Progenitor cell of endocrine pancreas (in vitro differentiated cells): Measurements from ENCODE around the gene IL1A. TPM values are rescaled to one million over a fixed set of nuclear protein-coding genes. Genes with fewer than 3 reads are reported as not detected.
A peak's percentile ranks its signal among the peaks of the same experiment; 100 is the strongest.

ENCODE experiments used
- DNase-seq: peaks from one replicate; pipeline ENCODE4 v3.0.0; 2021; ENCODE audit warnings: low spot score; ENCODE audit not compliant: unreplicated experiment
- H3K27ac Mint-ChIP-seq: 2 replicates; pipeline ENCODE4 v1.8.0; 2021; ENCODE audit warnings: mild to moderate bottlenecking, moderate library complexity, mixed read lengths
- H3K27me3 Mint-ChIP-seq: 2 replicates; pipeline ENCODE4 v1.8.0; 2021; ENCODE audit warnings: mixed read lengths
- H3K36me3 Mint-ChIP-seq: 2 replicates; pipeline ENCODE4 v1.8.0; 2022; ENCODE audit warnings: mixed read lengths; ENCODE audit not compliant: insufficient read depth
- H3K4me1 Mint-ChIP-seq: 2 replicates; pipeline ENCODE4 v1.8.0; 2021; ENCODE audit warnings: low read depth, mixed read lengths
- H3K4me3 Mint-ChIP-seq: 2 replicates; pipeline ENCODE4 v1.8.0; 2021; ENCODE audit warnings: low read depth, mild to moderate bottlenecking, moderate library complexity, mixed read lengths
- H3K9me3 Mint-ChIP-seq: 2 replicates; pipeline ENCODE4 v1.8.0; 2021; ENCODE audit warnings: low read depth, mixed read lengths
- total RNA-seq: library from RNA; stranded (reverse); gene quantifications from 2 replicates; pipeline ENCODE4 v1.2.1, GENCODE V29; 2021
- TF ChIP-seq, protein P1 (sequence below): fragments of 200-600 bp; sonication (generic); IDR thresholded peaks from one replicate; pipeline ENCODE4 v1.5.0; 2021; ENCODE audit warnings: antibody characterized with exemption, mild to moderate bottlenecking; ENCODE audit not compliant: unreplicated experiment

Gene IL1A
- total RNA-seq, 1 donor from 2014 or later, result 0.12 TPM

DNA sequence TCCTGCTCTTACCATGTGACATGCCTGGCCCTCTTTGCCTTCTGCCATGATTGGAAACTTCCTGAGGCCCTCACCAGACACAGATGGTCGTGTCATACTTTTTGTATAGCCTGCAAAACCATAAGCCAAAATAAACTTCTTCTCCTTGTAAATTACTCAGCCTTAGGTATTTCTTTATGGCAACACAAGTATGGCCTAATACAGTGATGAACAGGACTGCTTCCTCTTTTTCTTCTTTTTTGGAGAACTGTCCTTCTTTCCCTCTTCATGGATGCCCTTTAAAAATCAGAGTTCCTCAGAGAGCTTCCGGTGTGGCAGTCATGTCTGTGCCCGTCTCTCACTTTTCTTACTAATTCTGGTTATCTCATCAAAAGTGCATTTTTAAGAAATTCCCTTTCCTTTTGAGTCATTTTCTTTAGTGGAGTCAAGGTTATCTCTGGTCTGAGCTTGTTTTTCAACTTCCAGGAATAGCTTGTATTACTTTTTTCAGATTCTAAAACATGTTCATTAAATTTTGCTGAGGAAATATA lies 9.2 kb upstream of the IL1A start:
- Mint-ChIP-seq H3K27ac (no peak overlapping the region), H3K4me1 (peaks cover 14% of the 10 kb centered on the region), H3K4me3 (no peak overlapping the region), H3K36me3 (no peaks in the 10 kb centered on the region), H3K27me3 (peaks cover 18% of the 10 kb centered on the region), H3K9me3 (peaks cover 4% of the 10 kb centered on the region)
- TF ChIP-seq, protein P1, sequence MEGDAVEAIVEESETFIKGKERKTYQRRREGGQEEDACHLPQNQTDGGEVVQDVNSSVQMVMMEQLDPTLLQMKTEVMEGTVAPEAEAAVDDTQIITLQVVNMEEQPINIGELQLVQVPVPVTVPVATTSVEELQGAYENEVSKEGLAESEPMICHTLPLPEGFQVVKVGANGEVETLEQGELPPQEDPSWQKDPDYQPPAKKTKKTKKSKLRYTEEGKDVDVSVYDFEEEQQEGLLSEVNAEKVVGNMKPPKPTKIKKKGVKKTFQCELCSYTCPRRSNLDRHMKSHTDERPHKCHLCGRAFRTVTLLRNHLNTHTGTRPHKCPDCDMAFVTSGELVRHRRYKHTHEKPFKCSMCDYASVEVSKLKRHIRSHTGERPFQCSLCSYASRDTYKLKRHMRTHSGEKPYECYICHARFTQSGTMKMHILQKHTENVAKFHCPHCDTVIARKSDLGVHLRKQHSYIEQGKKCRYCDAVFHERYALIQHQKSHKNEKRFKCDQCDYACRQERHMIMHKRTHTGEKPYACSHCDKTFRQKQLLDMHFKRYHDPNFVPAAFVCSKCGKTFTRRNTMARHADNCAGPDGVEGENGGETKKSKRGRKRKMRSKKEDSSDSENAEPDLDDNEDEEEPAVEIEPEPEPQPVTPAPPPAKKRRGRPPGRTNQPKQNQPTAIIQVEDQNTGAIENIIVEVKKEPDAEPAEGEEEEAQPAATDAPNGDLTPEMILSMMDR, result no peak
- DNase-seq, result no peak

DNA sequence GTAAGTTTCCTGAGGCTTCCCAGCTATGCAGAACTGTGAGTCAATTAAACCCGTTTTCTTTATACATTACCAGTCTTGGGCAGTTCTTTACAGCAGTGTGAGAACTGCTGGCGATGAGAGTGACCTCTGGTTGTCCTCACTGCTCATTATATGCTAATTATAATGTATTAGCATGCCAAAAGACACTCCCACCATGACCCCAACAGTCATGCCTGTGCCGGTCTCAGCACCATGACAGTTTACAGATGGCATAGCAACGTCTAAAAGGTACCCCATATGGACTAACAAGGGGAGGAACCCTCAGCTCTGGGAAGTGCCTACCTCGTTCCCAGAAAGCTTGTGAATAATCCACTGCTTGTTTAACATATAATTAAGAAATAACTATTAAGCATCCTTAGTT lies 8.1 kb upstream of the IL1A start:
- peaks cover 13% of the 10 kb centered on the region for H3K27me3 Mint-ChIP-seq
- no peak overlapping the region for H3K4me3 Mint-ChIP-seq
- no peak for DNase-seq
- H3K4me1 Mint-ChIP-seq, result peaks cover 14% of the 10 kb centered on the region
- H3K36me3 Mint-ChIP-seq, result no peaks in the 10 kb centered on the region
- TF ChIP-seq, protein P1, result no peak
- H3K9me3 Mint-ChIP-seq, result peaks cover 2% of the 10 kb centered on the region
- H3K27ac Mint-ChIP-seq, result peak overlapping the region; percentile 8

DNA sequence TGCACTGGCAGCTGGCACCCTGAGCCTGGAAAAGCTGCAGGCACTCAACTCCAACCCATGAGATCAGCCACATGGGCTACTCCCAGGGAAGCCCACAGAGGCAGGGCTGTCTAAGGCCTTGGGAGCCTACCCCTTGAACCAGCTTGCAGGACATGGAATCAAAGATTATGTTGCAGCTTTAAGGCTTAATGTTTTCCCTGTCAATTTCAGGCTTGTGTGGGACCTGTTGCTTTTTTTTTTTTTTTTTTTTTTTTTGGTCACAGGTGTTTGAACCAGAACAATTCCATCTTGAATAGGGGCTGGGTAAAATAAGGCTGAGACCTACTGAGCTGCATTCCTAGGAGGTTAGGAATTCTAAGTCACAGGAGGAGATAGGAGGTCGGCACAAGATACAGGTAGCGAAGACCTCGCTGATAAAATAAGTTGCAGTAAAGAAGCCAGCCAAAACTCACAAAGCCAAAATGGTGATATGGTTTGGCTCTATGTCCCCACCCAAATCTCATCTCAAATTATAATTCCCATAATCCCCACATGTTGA lies 7.5 kb upstream of the IL1A start:
- Mint-ChIP-seq H3K27ac (no peak overlapping the region), H3K4me3 (no peak overlapping the region), H3K27me3 (peaks cover 10% of the 10 kb centered on the region), H3K4me1 (peaks cover 14% of the 10 kb centered on the region), H3K9me3 (no peaks in the 10 kb centered on the region), H3K36me3 (no peaks in the 10 kb centered on the region)
- TF ChIP-seq, protein P1, result no peak
- no peak for DNase-seq

DNA sequence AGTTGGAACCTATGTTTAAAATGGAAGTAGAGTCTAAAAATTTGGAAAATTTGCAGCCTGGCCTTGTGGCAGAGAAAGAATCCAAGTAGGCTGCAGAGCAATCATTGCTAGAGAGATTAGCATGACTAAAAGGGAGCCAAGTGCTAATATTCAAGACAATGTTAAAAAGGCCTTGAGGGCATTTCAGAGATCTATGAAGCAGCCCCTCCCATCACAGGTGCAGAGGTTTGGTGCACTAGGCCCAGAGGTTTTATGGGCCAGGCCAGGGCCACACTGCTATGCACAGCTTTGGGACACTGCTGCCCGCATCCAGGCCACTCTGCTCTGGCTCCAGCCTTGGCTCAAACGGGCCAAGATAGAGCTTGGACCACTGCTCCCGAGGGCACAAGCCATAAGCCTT lies 6.7 kb upstream of the IL1A start:
- DNase-seq, result no peak
- Mint-ChIP-seq H3K36me3 (no peaks in the 10 kb centered on the region), H3K4me3 (no peak overlapping the region), H3K27me3 (peaks cover 10% of the 10 kb centered on the region), H3K4me1 (peaks cover 14% of the 10 kb centered on the region), H3K27ac (no peak overlapping the region), H3K9me3 (no peaks in the 10 kb centered on the region)
- TF ChIP-seq, protein P1, result no peak

DNA sequence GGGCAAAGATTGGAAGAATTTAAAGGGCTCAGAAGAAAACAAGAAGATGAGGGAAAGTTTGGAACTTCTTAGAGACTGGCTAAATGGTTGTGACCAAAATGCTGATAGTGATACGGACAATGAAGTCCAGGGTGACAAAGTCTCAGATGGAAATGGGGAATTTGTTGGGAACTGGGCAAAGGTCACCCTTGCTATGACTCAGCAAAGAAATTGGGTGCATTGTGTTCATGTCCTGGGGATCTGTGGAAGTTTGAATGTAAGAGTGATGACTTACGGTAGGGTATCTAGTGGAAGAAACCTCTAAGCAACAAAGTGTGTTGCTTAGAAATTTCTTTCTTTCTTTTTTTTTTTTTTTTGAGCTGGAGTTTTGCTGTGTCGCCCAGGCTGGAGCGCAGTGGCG lies 6.0 kb upstream of the IL1A start:
- no peaks in the 10 kb centered on the region for H3K9me3 Mint-ChIP-seq
- no peak overlapping the region for H3K27ac Mint-ChIP-seq
- peaks cover 7% of the 10 kb centered on the region for H3K27me3 Mint-ChIP-seq
- no peak overlapping the region for H3K4me3 Mint-ChIP-seq
- no peaks in the 10 kb centered on the region for H3K36me3 Mint-ChIP-seq
- peaks cover 9% of the 10 kb centered on the region for H3K4me1 Mint-ChIP-seq
- DNase-seq, result no peak
- TF ChIP-seq, protein P1, result no peak
